ENCODE results near the gene SATB2. TPM values are rescaled to one million over a fixed set of nuclear protein-coding genes. Genes with fewer than 3 reads are reported as not detected.

SATB2 gene
- total and polyA plus RNA-seq, 8 donors, result 0.50 to 184 (median 1.4) TPM

DNA sequence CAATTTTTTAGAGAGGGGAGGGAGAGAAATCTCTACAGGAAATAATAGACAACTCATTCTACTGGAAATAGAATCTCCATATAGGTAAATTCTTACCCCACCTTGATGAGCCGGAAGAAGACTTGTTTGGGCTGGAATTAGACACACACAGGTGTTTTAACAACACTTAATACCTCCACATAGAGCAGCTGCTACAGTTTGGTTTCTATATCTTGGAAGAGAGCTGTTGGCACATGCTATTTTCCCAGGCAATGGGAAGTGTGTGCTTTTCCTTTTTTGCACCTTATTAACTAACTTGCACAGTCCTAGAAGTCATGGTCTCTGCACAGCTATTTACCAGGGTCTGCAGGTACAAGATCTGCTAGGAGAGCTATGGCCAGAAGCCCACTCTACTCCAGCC, 73.7 kb downstream of the SATB2 start:
- Histone ChIP-seq H3K4me1 (no peaks in the 10 kb centered on the region), H3K27me3 (no peaks in the 10 kb centered on the region), H3K27ac (no peak overlapping the region), H3K36me3 (peaks cover 0 to 4% (median 0%) of the 10 kb centered on the region in 4 donors), H3K9me3 (no peaks in the 10 kb centered on the region), H3K4me3 (no peak overlapping the region)
- DNase-seq, result no peak
- intact Hi-C loops (cut with DNase I; ENCODE audit: low total_unique reads), result no loop called here
- TF ChIP-seq, protein P1, sequence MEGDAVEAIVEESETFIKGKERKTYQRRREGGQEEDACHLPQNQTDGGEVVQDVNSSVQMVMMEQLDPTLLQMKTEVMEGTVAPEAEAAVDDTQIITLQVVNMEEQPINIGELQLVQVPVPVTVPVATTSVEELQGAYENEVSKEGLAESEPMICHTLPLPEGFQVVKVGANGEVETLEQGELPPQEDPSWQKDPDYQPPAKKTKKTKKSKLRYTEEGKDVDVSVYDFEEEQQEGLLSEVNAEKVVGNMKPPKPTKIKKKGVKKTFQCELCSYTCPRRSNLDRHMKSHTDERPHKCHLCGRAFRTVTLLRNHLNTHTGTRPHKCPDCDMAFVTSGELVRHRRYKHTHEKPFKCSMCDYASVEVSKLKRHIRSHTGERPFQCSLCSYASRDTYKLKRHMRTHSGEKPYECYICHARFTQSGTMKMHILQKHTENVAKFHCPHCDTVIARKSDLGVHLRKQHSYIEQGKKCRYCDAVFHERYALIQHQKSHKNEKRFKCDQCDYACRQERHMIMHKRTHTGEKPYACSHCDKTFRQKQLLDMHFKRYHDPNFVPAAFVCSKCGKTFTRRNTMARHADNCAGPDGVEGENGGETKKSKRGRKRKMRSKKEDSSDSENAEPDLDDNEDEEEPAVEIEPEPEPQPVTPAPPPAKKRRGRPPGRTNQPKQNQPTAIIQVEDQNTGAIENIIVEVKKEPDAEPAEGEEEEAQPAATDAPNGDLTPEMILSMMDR (IDR thresholded peaks at IDR 0.05), result no peak
- TF ChIP-seq EP300 (IDR thresholded peaks at IDR 0.05), result no peak
- no peak for TF ChIP-seq POLR2AphosphoS5 (IDR thresholded peaks at IDR 0.05)
- no peak for TF ChIP-seq POLR2A (IDR thresholded peaks at IDR 0.05)
- 73 to 91% (median 88%) methylated on average over 1 of the region's 1 CpG for WGBS, 5 donors

- Histone ChIP-seq H3K4me3 (no peak overlapping the region), H3K36me3 (peaks cover 0 to 4% (median 0%) of the 10 kb centered on the region in 4 donors), H3K27ac (no peak overlapping the region), H3K9me3 (no peaks in the 10 kb centered on the region), H3K4me1 (no peaks in the 10 kb centered on the region), H3K27me3 (no peaks in the 10 kb centered on the region)
- no peak for DNase-seq
- 69 to 85% (median 74%) methylated on average over 4 of the region's 4 CpGs for WGBS, 5 donors
- intact Hi-C loops (cut with DNase I; ENCODE audit: low total_unique reads), result no loop called here
- no peak for TF ChIP-seq POLR2A (IDR thresholded peaks at IDR 0.05)
- TF ChIP-seq POLR2AphosphoS5 (IDR thresholded peaks at IDR 0.05), result no peak
- TF ChIP-seq, protein P1 (IDR thresholded peaks at IDR 0.05), result no peak
Observed at GRCh38 chr2:199383021-199383420, 74.7 kb downstream of the SATB2 start.

GRCh38 chr2:199382091-199382490, 75.6 kb downstream of the SATB2 start:
- intact Hi-C loops (cut with DNase I; ENCODE audit: low total_unique reads), result no loop called here
- H3K36me3 ChIP-seq, result peaks cover 0 to 4% (median 0%) of the 10 kb centered on the region in 4 donors
- no peaks in the 10 kb centered on the region for H3K9me3 ChIP-seq
- no peaks in the 10 kb centered on the region for H3K27me3 ChIP-seq
- no peak for TF ChIP-seq POLR2AphosphoS5 (IDR thresholded peaks at IDR 0.05)
- TF ChIP-seq EP300 (IDR thresholded peaks at IDR 0.05), result no peak
- TF ChIP-seq POLR2A (IDR thresholded peaks at IDR 0.05), result no peak
- TF ChIP-seq, protein P1 (IDR thresholded peaks at IDR 0.05), result no peak
- no peak overlapping the region for H3K4me3 ChIP-seq
- H3K27ac ChIP-seq, result no peak overlapping the region
- WGBS, 5 donors, result 45 to 65% (median 51%) methylated on average over 6 of the region's 6 CpGs
- no peaks in the 10 kb centered on the region for H3K4me1 ChIP-seq
- DNase-seq, result peak in 1 of 2 donors; percentile 3

GRCh38 chr2:199381531-199381930, 76.2 kb downstream of the SATB2 start:
- Histone ChIP-seq H3K36me3 (peaks cover 0 to 4% (median 0%) of the 10 kb centered on the region in 4 donors), H3K9me3 (no peaks in the 10 kb centered on the region), H3K27me3 (no peaks in the 10 kb centered on the region), H3K4me3 (no peak overlapping the region), H3K4me1 (no peaks in the 10 kb centered on the region), H3K27ac (no peak overlapping the region)
- TF ChIP-seq EP300 (IDR thresholded peaks at IDR 0.05) (no peak), POLR2A (IDR thresholded peaks at IDR 0.05) (no peak), POLR2AphosphoS5 (IDR thresholded peaks at IDR 0.05) (no peak)
- TF ChIP-seq, protein P1 (IDR thresholded peaks at IDR 0.05), result no peak
- WGBS, 5 donors, result 83 to 91% (median 83%) methylated on average over 6 of the region's 6 CpGs
- intact Hi-C loops (cut with DNase I; ENCODE audit: low total_unique reads), result no loop called here
- DNase-seq, result no peak

Data from stomach (tissue), 9 donors.